ENCODE data around the gene GTF2A1L. TPM values are rescaled to one million over a fixed set of nuclear protein-coding genes. Genes with fewer than 3 reads are reported as not detected.
A peak's percentile ranks its signal among the peaks of the same experiment; 100 is the strongest.
"Not testable (repeated sequence)": the region's sequence is repeated elsewhere in the genome, so short reads cannot be mapped to it uniquely, and the experiment has no call there.

Gene GTF2A1L
- total RNA-seq: 0.50 TPM in 1 of 2 replicates, not detected in the other

GRCh38 chr2:48617618-48618017 lies at the start of gene GTF2A1L:
Gene GTF2A1L, plus strand, starts transcription at chr2:48617856. Its CDS starts 19 bp downstream, at chr2:48617875.
- DNase-seq (ENCODE audit: low read depth): no peak

GRCh38 chr2:48568547-48568946 lies 49.1 kb upstream of the GTF2A1L start:
- no peak for DNase-seq (ENCODE audit: low read depth)

- DNase-seq (ENCODE audit: low read depth): no peak
These were observed 48.2 kb upstream of the GTF2A1L start for GRCh38 chr2:48569433-48569832.

GRCh38 chr2:48572816-48573215 lies 44.8 kb upstream of the GTF2A1L start:
- DNase-seq (ENCODE audit: low read depth): no peak

- DNase-seq (ENCODE audit: low read depth): no peak
These were observed 43.0 kb upstream of the GTF2A1L start for GRCh38 chr2:48574353-48575287.

- no peak for DNase-seq (ENCODE audit: low read depth)
These were observed 39.3 kb upstream of the GTF2A1L start for GRCh38 chr2:48578313-48578712.

- no peak for DNase-seq (ENCODE audit: low read depth)
These were observed 33.7 kb upstream of the GTF2A1L start for GRCh38 chr2:48583961-48584360.

GRCh38 chr2:48584551-48584950 lies 33.1 kb upstream of the GTF2A1L start:
- DNase-seq (ENCODE audit: low read depth): no peak

- DNase-seq (ENCODE audit: low read depth): no peak
These were observed 31.2 kb upstream of the GTF2A1L start for GRCh38 chr2:48586433-48586832.

GRCh38 chr2:48587560-48587959 lies 30.1 kb upstream of the GTF2A1L start:
- no peak for DNase-seq (ENCODE audit: low read depth)

- no peak for DNase-seq (ENCODE audit: low read depth)
These were observed 29.7 kb upstream of the GTF2A1L start for GRCh38 chr2:48587961-48588360.

GRCh38 chr2:48588745-48589144 lies 28.9 kb upstream of the GTF2A1L start:
- DNase-seq (ENCODE audit: low read depth): no peak

GRCh38 chr2:48589170-48589767 lies 28.4 kb upstream of the GTF2A1L start:
- peak; percentile 48 for DNase-seq (ENCODE audit: low read depth)

- no peak for DNase-seq (ENCODE audit: low read depth)
These were observed 27.6 kb upstream of the GTF2A1L start for GRCh38 chr2:48590017-48590416.

GRCh38 chr2:48592067-48592466 lies 25.6 kb upstream of the GTF2A1L start:
- DNase-seq (ENCODE audit: low read depth): no peak

- not testable (repeated sequence) for DNase-seq (ENCODE audit: low read depth)
These were observed 20.9 kb upstream of the GTF2A1L start for GRCh38 chr2:48596751-48597150.

GRCh38 chr2:48597492-48597891 lies 20.2 kb upstream of the GTF2A1L start:
- no peak for DNase-seq (ENCODE audit: low read depth)

GRCh38 chr2:48600204-48600813 lies 17.3 kb upstream of the GTF2A1L start:
- peak; percentile 46 for DNase-seq (ENCODE audit: low read depth)

GRCh38 chr2:48600917-48601316 lies 16.7 kb upstream of the GTF2A1L start:
- DNase-seq (ENCODE audit: low read depth): no peak

GRCh38 chr2:48601349-48601748 lies 16.3 kb upstream of the GTF2A1L start:
- no peak for DNase-seq (ENCODE audit: low read depth)

- no peak for DNase-seq (ENCODE audit: low read depth)
These were observed 12.0 kb upstream of the GTF2A1L start for GRCh38 chr2:48605482-48606175.

All from renal cortical epithelial cell (primary cell).